K562 (cell line): ENCODE measurements around the gene CSNK2A1. TPM values are rescaled to one million over a fixed set of nuclear protein-coding genes. Genes with fewer than 3 reads are reported as not detected.

Experiments used
- ARID2 ChIP-seq: fragments of 450-650 bp; IDR thresholded peaks from 2 replicates; pipeline ENCODE4 v1.6.1; 2017; ENCODE audit warnings: antibody characterized with exemption, mild to moderate bottlenecking
- BHLHE40 ChIP-seq: IDR thresholded peaks from 2 replicates; pipeline ENCODE4 v1.6.1; 2011; ENCODE audit warnings: low read length, improper control_type of control experiment
- CEBPG ChIP-seq, 3 experiments: fragments of 200-800 bp in 1 of 3; sonication (Bioruptor generic) in 1 of 3; sonication (generic) in 1 of 3; formaldehyde crosslinking in 1 of 3; IDR thresholded peaks in 2 of 3; conservative IDR thresholded peaks in 1 of 3; 2 replicates each; pipeline versions ENCODE4 v1.6.1 to v1.8.0; 2016 to 2022; ENCODE audit warnings: missing compliant biosample characterization in 2 of 3, missing genetic modification characterization in 2 of 3, mild to moderate bottlenecking in 1 of 3, missing genetic modification reagents in 1 of 3
- ETV6 ChIP-seq, 3 experiments: fragments of 150-350 bp in 1 of 3; sonication (generic) in 1 of 3; formaldehyde crosslinking in 1 of 3; IDR thresholded peaks; 2 replicates each; pipeline versions ENCODE4 v1.6.1 to v1.8.0; 2014 to 2022; ENCODE audit warnings: borderline replicate concordance in 2 of 3, low read depth in 2 of 3, antibody characterized with exemption in 1 of 3, low read length in 1 of 3, mild to moderate bottlenecking in 1 of 3, missing genetic modification reagents in 1 of 3
- JUND ChIP-seq, 2 experiments: IDR thresholded peaks; 2 replicates in 1 of 2; 3 replicates in 1 of 2; pipeline ENCODE4 v1.6.1; 2011; ENCODE audit warnings: borderline replicate concordance in 2 of 2, low read depth in 2 of 2, low read length in 2 of 2, improper control_type of control experiment in 1 of 2, missing biosample characterization in 1 of 2, missing genetic modification characterization in 1 of 2, missing genetic modification reagents in 1 of 2
- RAD21 ChIP-seq, 2 experiments: fragments of 250-450 bp in 1 of 2; fragments of 450-650 bp in 1 of 2; sonication (Bioruptor Pico) in 1 of 2; formaldehyde crosslinking in 1 of 2; IDR thresholded peaks in 1 of 2; conservative IDR thresholded peaks in 1 of 2; 2 replicates each; pipeline versions ENCODE4 v1.4.0 to v1.8.0; 2020 to 2022; ENCODE audit warnings: mild to moderate bottlenecking in 2 of 2, moderate library complexity in 1 of 2
- SAP30 ChIP-seq: fragments of 200-600 bp; sonication (generic); IDR thresholded peaks from 2 replicates; pipeline ENCODE4 v1.6.1; 2012; ENCODE audit warnings: borderline replicate concordance, low read depth, mild to moderate bottlenecking, moderate library complexity, low read length, control low read depth, inconsistent platforms; ENCODE audit not compliant: insufficient read depth, poor library complexity, severe bottlenecking
- SETDB1 ChIP-seq: IDR thresholded peaks from one replicate; pipeline ENCODE4 v1.6.1; 2012; ENCODE audit warnings: low read length, control low read depth, inconsistent platforms
- TEAD1 ChIP-seq, 2 experiments: fragments of 450-650 bp in 1 of 2; sonication (generic) in 1 of 2; formaldehyde crosslinking; IDR thresholded peaks; 2 replicates each; pipeline versions ENCODE4 v1.4.0 to v1.8.0; 2020 to 2022; ENCODE audit warnings: mild to moderate bottlenecking in 2 of 2, missing genetic modification reagents in 1 of 2
- TGIF2 ChIP-seq: sonication (generic); formaldehyde crosslinking; IDR thresholded peaks from 2 replicates; pipeline ENCODE4 v1.8.1; 2022; ENCODE audit warnings: mild to moderate bottlenecking, missing genetic modification reagents, moderate library complexity
- THRA ChIP-seq: fragments of 450-650 bp; IDR thresholded peaks from 2 replicates; pipeline ENCODE4 v1.6.1; 2017; ENCODE audit warnings: mild to moderate bottlenecking, moderate library complexity
- ZFPM2 ChIP-seq: fragments of 250-450 bp; sonication (Bioruptor Pico); IDR thresholded peaks from 2 replicates; pipeline ENCODE4 v1.5.1; 2022; ENCODE audit warnings: mild to moderate bottlenecking
- ZNF277 ChIP-seq: fragments of 250-450 bp; sonication (Bioruptor Pico); IDR thresholded peaks from 2 replicates; pipeline ENCODE4 v1.8.0; 2022; ENCODE audit warnings: inconsistent platforms, mild to moderate bottlenecking, moderate library complexity, borderline replicate concordance
- ZNF445 ChIP-seq: fragments of 250-450 bp; sonication (Bioruptor Pico); IDR thresholded peaks from 2 replicates; pipeline ENCODE4 v1.4.0; 2020; ENCODE audit warnings: low read depth, mild to moderate bottlenecking, moderate library complexity
- polyA plus RNA-seq, 8 experiments: library from polyadenylated mRNA; depleted of rRNA in 4 of 8; stranded (reverse) in 5 of 8; unstranded in 3 of 8; fragments of >200 nt; fragmentation: Nextera tagmentation in 2 of 8; fragmentation: Illumina TruSeq in 1 of 8; extraction: Ambion mirVana in 2 of 8; extraction: Trizol in 1 of 8; gene quantifications; 2 replicates each; pipeline versions ENCODE4 v1.2.1 to v1.2.3, GENCODE V29; 2011 to 2014; ENCODE audit warnings: inconsistent platforms in 1 of 8, missing spikeins in 1 of 8
- total RNA-seq, 7 experiments: library from RNA; depleted of rRNA in 6 of 7; stranded (reverse); fragments of >200 nt in 6 of 7; fragmentation: Illumina TruSeq in 2 of 7; extraction: Trizol in 2 of 7; gene quantifications; 2 replicates each; pipeline versions ENCODE4 v1.2.1 to v1.2.3, GENCODE V29; 2011 to 2021; ENCODE audit warnings: low replicate concordance in 1 of 7
- TF ChIP-seq, protein P1 (sequence below): fragments of 150-350 bp; conservative IDR thresholded peaks from 2 replicates; pipeline ENCODE4 v1.6.1; 2014; ENCODE audit warnings: low read length

The CSNK2A1 gene
- total and polyA plus RNA-seq, 9 of the 15 experiments (the other 6 are each of a cell fraction or from before 2014, with no cell fraction given) = 71.0 to 251 (median 103) TPM

GRCh38 chr20:561437-562231 lies 18.0 kb upstream of the CSNK2A1 start (continued):
- TF ChIP-seq ETV6 (IDR thresholded peaks at IDR 0.05; ENCODE audit: borderline replicate concordance in 1 of 2, low read depth in 2 of 2, low read length in 1 of 2) = no peak
- TF ChIP-seq ETV6 (CRISPR knock-in tag; IDR thresholded peaks at IDR 0.05; ENCODE audit: borderline replicate concordance) = no peak
- no peak for TF ChIP-seq THRA
- TF ChIP-seq TEAD1 (CRISPR knock-in tag; IDR thresholded peaks at IDR 0.05) = peak in 1 of 2 experiments; percentile 61; a peak in 1 of 4 replicates
- TF ChIP-seq, protein P1, sequence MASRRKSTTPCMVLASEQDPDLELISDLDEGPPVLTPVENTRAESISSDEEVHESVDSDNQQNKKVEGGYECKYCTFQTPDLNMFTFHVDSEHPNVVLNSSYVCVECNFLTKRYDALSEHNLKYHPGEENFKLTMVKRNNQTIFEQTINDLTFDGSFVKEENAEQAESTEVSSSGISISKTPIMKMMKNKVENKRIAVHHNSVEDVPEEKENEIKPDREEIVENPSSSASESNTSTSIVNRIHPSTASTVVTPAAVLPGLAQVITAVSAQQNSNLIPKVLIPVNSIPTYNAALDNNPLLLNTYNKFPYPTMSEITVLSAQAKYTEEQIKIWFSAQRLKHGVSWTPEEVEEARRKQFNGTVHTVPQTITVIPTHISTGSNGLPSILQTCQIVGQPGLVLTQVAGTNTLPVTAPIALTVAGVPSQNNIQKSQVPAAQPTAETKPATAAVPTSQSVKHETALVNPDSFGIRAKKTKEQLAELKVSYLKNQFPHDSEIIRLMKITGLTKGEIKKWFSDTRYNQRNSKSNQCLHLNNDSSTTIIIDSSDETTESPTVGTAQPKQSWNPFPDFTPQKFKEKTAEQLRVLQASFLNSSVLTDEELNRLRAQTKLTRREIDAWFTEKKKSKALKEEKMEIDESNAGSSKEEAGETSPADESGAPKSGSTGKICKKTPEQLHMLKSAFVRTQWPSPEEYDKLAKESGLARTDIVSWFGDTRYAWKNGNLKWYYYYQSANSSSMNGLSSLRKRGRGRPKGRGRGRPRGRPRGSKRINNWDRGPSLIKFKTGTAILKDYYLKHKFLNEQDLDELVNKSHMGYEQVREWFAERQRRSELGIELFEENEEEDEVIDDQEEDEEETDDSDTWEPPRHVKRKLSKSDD = no peak
- TF ChIP-seq RAD21 (CRISPR knock-in tag; conservative IDR thresholded peaks at IDR 0.05 in 1 of 2, IDR thresholded peaks at IDR 0.05 in 1 of 2) = peak; percentile 89 to 95
- TF ChIP-seq SAP30 = no peak
- no peak for TF ChIP-seq CEBPG (CRISPR knock-in tag; IDR thresholded peaks at IDR 0.05)
- no peak for TF ChIP-seq CEBPG (tag; conservative IDR thresholded peaks at IDR 0.05 in 1 of 2, IDR thresholded peaks at IDR 0.05 in 1 of 2)
- no peak for TF ChIP-seq ZNF277 (CRISPR knock-in tag)
- TF ChIP-seq BHLHE40 = 0 out of 2 replicates have a peak, but pooled peaks have one; percentile 10
- peak; percentile 58; the same call in 1 of the 2 replicates for TF ChIP-seq ARID2
- TF ChIP-seq JUND (IDR thresholded peaks at IDR 0.05; ENCODE audit: borderline replicate concordance, low read depth, low read length) = 0 out of 2 replicates have a peak, but pooled peaks have one; percentile 21
- no peak for TF ChIP-seq JUND (tag; IDR thresholded peaks at IDR 0.05; ENCODE audit: borderline replicate concordance, low read depth, low read length)
- no peak for TF ChIP-seq ZNF445 (CRISPR knock-in tag)
- TF ChIP-seq SETDB1 = no peak
- no peak for TF ChIP-seq ZFPM2
- TF ChIP-seq TGIF2 (CRISPR knock-in tag) = no peak
